HepG2 (cell line): Measurements from ENCODE around the gene RARS1. TPM values are rescaled to one million over a fixed set of nuclear protein-coding genes. Genes with fewer than 3 reads are reported as not detected.
A peak's percentile ranks its signal among the peaks of the same experiment; 100 is the strongest.

ENCODE experiments used
- ATAC-seq: fragments of 200-7000 bp; cut with Tn5 transposase; 3 replicates; pipeline ENCODE4 v1.9.1; 2020; ENCODE audit warnings: mild to moderate bottlenecking, moderate library complexity
- BruUV-seq: library from RNA; stranded (reverse); fragments of 400-500 nt; replicated peaks from 2 replicates; lab custom pipeline; 2021; lab: Mats Ljungman, UMichigan
- CTCF ChIA-PET: fragments of 300-600 bp; formaldehyde crosslinking; extraction: SDS; loops from one replicate; lab custom pipeline; 2021; ENCODE audit warnings: low total read pairs, inconsistent platforms, low intra/inter-chr PET ratio; lab: Yijun Ruan, JAX
- POLR2A ChIA-PET: fragments of 350-600 bp; sonication (Branson Sonifier 250); formaldehyde crosslinking; loops from one replicate; lab custom pipeline; 2020; ENCODE audit warnings: antibody characterized with exemption, inconsistent platforms; lab: Yijun Ruan, JAX
- DNase-seq: peaks from one replicate; pipeline ENCODE4 v3.0.0-alpha.2; 2015; ENCODE audit warnings: low spot score
- FAIRE-seq: peaks from 3 replicates; lab custom pipeline; 2011; peaks lifted over from hg19 to GRCh38; lab: Jason Lieb, UNC
- H2AFZ ChIP-seq: one replicate; pipeline ENCODE4 v1.6.1; 2011; ENCODE audit warnings: low read length, inconsistent platforms
- H3K27ac ChIP-seq: fragments of 300-600 bp; 3 replicates; pipeline ENCODE4 v1.8.0; 2011; ENCODE audit warnings: mixed run types, mild to moderate bottlenecking, mixed read lengths, low read length, inconsistent platforms; ENCODE audit not compliant: insufficient read depth; ENCODE audit errors: extremely low read length
- H3K27me3 ChIP-seq, 2 experiments: fragments of 200-600 bp in 1 of 2; 2 replicates in 1 of 2; 3 replicates in 1 of 2; pipeline versions ENCODE4 v1.6.0 to v1.8.0; 2011; ENCODE audit warnings: low read length in 2 of 2, mild to moderate bottlenecking in 2 of 2, moderate library complexity in 2 of 2, inconsistent platforms in 1 of 2; ENCODE audit not compliant: insufficient read depth in 2 of 2, control insufficient read depth in 1 of 2
- H3K36me3 ChIP-seq, 2 experiments: fragments of 200-600 bp in 1 of 2; replicated peaks in 1 of 2; 2 replicates in 1 of 2; 3 replicates in 1 of 2; pipeline versions ENCODE4 v1.5.1 to v1.8.0; 2011; ENCODE audit warnings: low read length in 2 of 2, inconsistent platforms in 1 of 2; ENCODE audit not compliant: insufficient read depth in 2 of 2, control insufficient read depth in 1 of 2
- H3K4me1 ChIP-seq: 2 replicates; pipeline ENCODE4 v1.5.1; 2012; ENCODE audit warnings: low read length, inconsistent platforms; ENCODE audit not compliant: insufficient read depth
- H3K4me2 ChIP-seq: 2 replicates; pipeline ENCODE4 v1.6.0; 2011; ENCODE audit warnings: low read depth, low read length, inconsistent platforms
- H3K4me3 ChIP-seq, 3 experiments: fragments of 200-600 bp in 1 of 3; sonication (generic), shearing (Covaris generic) in 1 of 3; replicated peaks in 1 of 3; 2 replicates each; pipeline ENCODE4 v1.5.1; 2011 to 2016; ENCODE audit warnings: low read length in 3 of 3, inconsistent platforms in 2 of 3, low read depth in 2 of 3, mild to moderate bottlenecking in 2 of 3, control low read depth in 1 of 3, mixed read lengths in 1 of 3; ENCODE audit not compliant: insufficient read depth in 1 of 3
- H3K79me2 ChIP-seq: one replicate; pipeline ENCODE4 v1.6.1; 2011; ENCODE audit warnings: low read length, inconsistent platforms; ENCODE audit not compliant: insufficient read depth
- H3K9ac ChIP-seq: 2 replicates; pipeline ENCODE4 v1.6.0; 2011; ENCODE audit warnings: mild to moderate bottlenecking, low read depth, low read length, inconsistent platforms; ENCODE audit not compliant: insufficient read depth
- H3K9me3 ChIP-seq: 2 replicates; pipeline ENCODE4 v1.5.1; 2012; ENCODE audit warnings: mild to moderate bottlenecking, low read length
- H4K20me1 ChIP-seq: 2 replicates; pipeline ENCODE4 v1.6.0; 2011; ENCODE audit warnings: inconsistent platforms, mild to moderate bottlenecking, low read length, moderate library complexity; ENCODE audit not compliant: insufficient read depth
- CENPT ChIP-seq: sonication (generic); formaldehyde crosslinking; IDR thresholded peaks from 2 replicates; pipeline ENCODE4 v1.8.0; 2022; ENCODE audit warnings: low read depth, mild to moderate bottlenecking, moderate library complexity, missing genetic modification reagents
- KAT7 ChIP-seq: IDR thresholded peaks from 2 replicates; pipeline ENCODE4 v1.6.1; 2018; ENCODE audit warnings: borderline replicate concordance, missing compliant biosample characterization
- MAFF ChIP-seq: IDR thresholded peaks from 2 replicates; pipeline ENCODE4 v1.6.1; 2011; ENCODE audit warnings: low read depth, low read length, improper control_type of control experiment
- MAFK ChIP-seq, 2 experiments: IDR thresholded peaks in 1 of 2; conservative IDR thresholded peaks in 1 of 2; 2 replicates each; pipeline ENCODE4 v1.6.1; 2011; ENCODE audit warnings: improper control_type of control experiment in 2 of 2, low read length in 2 of 2
- RARG ChIP-seq: sonication (generic); formaldehyde crosslinking; IDR thresholded peaks from 2 replicates; pipeline ENCODE4 v1.4.0; 2020; ENCODE audit warnings: low read depth, mild to moderate bottlenecking, missing genetic modification reagents
- RFXAP ChIP-seq: sonication (generic); formaldehyde crosslinking; IDR thresholded peaks from 2 replicates; pipeline ENCODE4 v1.4.0; 2020; ENCODE audit warnings: missing genetic modification reagents, borderline replicate concordance
- RORA ChIP-seq: sonication (generic); formaldehyde crosslinking; IDR thresholded peaks from 2 replicates; pipeline ENCODE4 v1.5.0; 2020; ENCODE audit warnings: mild to moderate bottlenecking, missing genetic modification reagents, moderate library complexity
- ZFP41 ChIP-seq: sonication (generic); formaldehyde crosslinking; IDR thresholded peaks from 2 replicates; pipeline ENCODE4 v1.4.0; 2020; ENCODE audit warnings: mild to moderate bottlenecking, missing genetic modification reagents, borderline replicate concordance
- ZNF160 ChIP-seq: sonication (generic); formaldehyde crosslinking; IDR thresholded peaks from 2 replicates; pipeline ENCODE4 v1.8.0; 2022; ENCODE audit warnings: mild to moderate bottlenecking, inconsistent platforms, missing genetic modification reagents
- ZNF30 ChIP-seq: sonication (generic); formaldehyde crosslinking; IDR thresholded peaks from 2 replicates; pipeline ENCODE4 v1.5.0; 2020; ENCODE audit warnings: mild to moderate bottlenecking, missing genetic modification reagents
- ZNF331 ChIP-seq: sonication (generic); formaldehyde crosslinking; IDR thresholded peaks from 2 replicates; pipeline ENCODE4 v1.4.0; 2020; ENCODE audit warnings: missing genetic modification reagents
- WGBS: methylation state at CpG from one replicate; pipeline ENCODE4 v1.1.6; 2017; ENCODE audit warnings: low lambda C conversion rate; 5-methylcytosine and 5-hydroxymethylcytosine counted together
- in situ Hi-C: cut with HindIII; loops from 2 replicates; pipeline ENCODE4 v1.10.0; 2017; ENCODE audit warnings: low pct_unique_long_range_greater_than_20kb; ENCODE audit not compliant: extremely low pct_ligation_motif_present
- intact Hi-C: fragments of 100-400 bp; cut with micrococcal nuclease; formaldehyde crosslinking; loops from one replicate; pipeline ENCODE4 v1.10.0; 2022; ENCODE audit not compliant: unreplicated experiment
- polyA plus RNA-seq, 8 experiments: library from polyadenylated mRNA; depleted of rRNA in 3 of 8; stranded (reverse) in 7 of 8; unstranded in 1 of 8; fragments of >200 nt; fragmentation: Illumina TruSeq in 4 of 8; extraction: Trizol in 4 of 8; gene quantifications; 2 replicates each; pipeline versions ENCODE4 v1.2.1 to v1.2.3, GENCODE V29; 2011 to 2016; ENCODE audit warnings: low read depth in 4 of 8, missing spikeins in 1 of 8, mixed read lengths in 1 of 8; ENCODE audit not compliant: insufficient read depth in 1 of 8
- total RNA-seq, 5 experiments: library from RNA; depleted of rRNA; stranded (reverse); fragments of >200 nt; fragmentation: Illumina TruSeq; extraction: Trizol; gene quantifications; 2 replicates each; pipeline ENCODE4 v1.2.3, GENCODE V29; 2016; ENCODE audit warnings: low read depth in 1 of 5
- TF ChIP-seq, protein P1 (sequence below): sonication (generic); formaldehyde crosslinking; IDR thresholded peaks from 2 replicates; pipeline ENCODE4 v1.4.0; 2020; ENCODE audit warnings: missing genetic modification reagents

The RARS1 gene
- total and polyA plus RNA-seq, 2 of the 13 experiments (the other 11 are each of a cell fraction or from before 2014, with no cell fraction given) = 54.6 to 170 TPM

DNA sequence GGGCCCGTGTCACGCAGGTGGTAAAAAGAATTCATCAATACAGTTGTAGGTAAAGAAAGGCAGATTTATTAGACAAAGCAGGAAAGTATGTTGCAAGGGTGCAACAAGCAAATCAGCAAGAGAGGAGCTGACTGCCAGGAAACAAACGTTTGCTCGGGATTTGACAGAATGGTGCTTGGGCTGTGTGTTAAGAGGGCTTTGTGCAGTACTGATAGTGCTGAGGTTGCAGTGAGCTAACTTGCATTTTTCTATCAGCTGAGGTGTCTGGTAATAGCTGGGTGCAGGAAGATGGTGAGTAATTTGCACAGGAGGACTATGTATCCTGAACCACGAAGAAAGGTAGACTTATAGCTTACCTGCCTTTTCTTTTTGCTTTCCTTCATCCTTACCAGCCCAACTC lies 3.9 kb upstream of the RARS1 start:
- no peak for DNase-seq
- Histone ChIP-seq H3K79me2 (peaks cover 10% of the 10 kb centered on the region), H2AFZ (peak overlapping the region; percentile 81), H3K4me2 (peak overlapping the region; percentile 71), H3K36me3 (no peaks in the 10 kb centered on the region), H3K27me3 (no peaks in the 10 kb centered on the region; a peak in 1 of 5 replicates), H3K27ac (no peak overlapping the region), H3K4me3 (peak overlapping the region in 1 of 3 experiments; percentile 28; a peak in 2 of 6 replicates), H3K9me3 (no peaks in the 10 kb centered on the region), H3K9ac (peak overlapping the region; percentile 10; the same call in 1 of the 2 replicates), H4K20me1 (peaks cover 2% of the 10 kb centered on the region; the same call in 1 of the 2 replicates), H3K4me1 (peaks cover 25% of the 10 kb centered on the region)
- in situ Hi-C loops (loop anchor here (10.0 kb wide), 1 partner anchor 218 kb away; no protein-coding TSS in a partner anchor), intact Hi-C loops (loop anchor here (10.0 kb wide), 1 partner anchor 92 kb away; the partner anchor contains the start of gene PANK3)
- ChIA-PET POLR2A (no interaction called here), CTCF (no interaction called here)
- no TSS peak for BruUV-seq
- TF ChIP-seq ZNF160 (CRISPR knock-in tag) (no peak), KAT7 (CRISPR knock-in tag) (no peak), CENPT (CRISPR knock-in tag) (no peak), RORA (CRISPR knock-in tag) (no peak), ZNF30 (CRISPR knock-in tag) (no peak), ZNF331 (CRISPR knock-in tag) (no peak), ZFP41 (CRISPR knock-in tag) (no peak), RARG (CRISPR knock-in tag) (no peak), RFXAP (no peak), MAFK (conservative IDR thresholded peaks at IDR 0.05 in 1 of 2, IDR thresholded peaks at IDR 0.05 in 1 of 2; ENCODE audit: low read length in 2 of 2) (peak; percentile 43 to 56; a peak in 1 of 4 replicates), MAFF (peak; percentile 51)
- TF ChIP-seq, protein P1, sequence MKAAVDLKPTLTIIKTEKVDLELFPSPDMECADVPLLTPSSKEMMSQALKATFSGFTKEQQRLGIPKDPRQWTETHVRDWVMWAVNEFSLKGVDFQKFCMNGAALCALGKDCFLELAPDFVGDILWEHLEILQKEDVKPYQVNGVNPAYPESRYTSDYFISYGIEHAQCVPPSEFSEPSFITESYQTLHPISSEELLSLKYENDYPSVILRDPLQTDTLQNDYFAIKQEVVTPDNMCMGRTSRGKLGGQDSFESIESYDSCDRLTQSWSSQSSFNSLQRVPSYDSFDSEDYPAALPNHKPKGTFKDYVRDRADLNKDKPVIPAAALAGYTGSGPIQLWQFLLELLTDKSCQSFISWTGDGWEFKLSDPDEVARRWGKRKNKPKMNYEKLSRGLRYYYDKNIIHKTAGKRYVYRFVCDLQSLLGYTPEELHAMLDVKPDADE = no peak
- 2% methylated on average over 5 of the region's 5 CpGs for WGBS
- FAIRE-seq = no peak
- 0 out of 3 replicates have a peak, but pooled peaks have one; percentile 5 for ATAC-seq
